M059J (cell line): Measurements from ENCODE around the gene SCYGR2. TPM values are rescaled to one million over a fixed set of nuclear protein-coding genes. Genes with fewer than 3 reads are reported as not detected.
"Not testable (repeated sequence)": the region's sequence is repeated elsewhere in the genome, so short reads cannot be mapped to it uniquely, and the experiment has no call there.

Experiments
- DNase-seq: peaks from one replicate; pipeline ENCODE4 v3.0.0-alpha.2; 2012; ENCODE audit warnings: low read depth
- total RNA-seq: library from RNA; depleted of rRNA; stranded (reverse); fragments of >200 nt; shearing (Covaris generic); gene quantifications from 2 replicates; pipeline ENCODE4 v1.2.3, GENCODE V29; 2014; rRNA removed

Gene SCYGR2
- not detected in 2 replicates for total RNA-seq

DNA sequence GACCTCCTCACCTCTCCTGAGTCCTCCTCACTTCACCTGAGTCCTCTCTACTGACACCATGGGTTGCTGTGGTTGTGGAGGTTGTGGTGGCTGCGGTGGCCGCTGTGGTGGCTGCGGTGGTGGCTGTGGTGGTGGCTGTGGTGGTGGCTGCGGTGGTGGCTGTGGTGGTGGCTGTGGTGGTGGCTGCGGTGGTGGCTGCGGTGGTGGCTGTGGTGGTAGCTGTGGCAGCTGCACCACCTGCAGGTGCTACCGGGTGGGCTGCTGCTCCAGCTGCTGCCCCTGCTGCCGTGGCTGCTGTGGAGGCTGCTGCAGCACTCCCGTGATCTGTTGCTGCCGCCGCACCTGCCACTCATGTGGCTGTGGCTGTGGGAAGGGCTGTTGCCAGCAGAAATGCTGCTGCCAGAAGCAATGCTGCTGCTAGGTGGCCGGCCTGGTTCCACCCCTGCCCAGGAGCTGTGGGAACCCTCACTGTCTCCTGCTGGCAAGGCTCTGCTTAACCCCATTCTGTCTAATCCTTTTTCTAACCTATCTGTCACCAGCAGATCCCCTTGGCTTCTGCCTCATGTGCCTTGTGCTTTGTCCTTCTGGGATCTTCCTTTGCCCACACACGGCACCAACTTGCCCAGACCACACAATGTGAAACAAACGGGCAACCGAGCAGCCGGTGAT, at the start of gene SCYGR2:
Gene SCYGR2, plus strand, starts transcription at position 59 of the 669 bp plus-strand sequence. Its CDS starts 0 bp downstream, at position 59.
- DNase-seq, result not testable (repeated sequence)

DNA sequence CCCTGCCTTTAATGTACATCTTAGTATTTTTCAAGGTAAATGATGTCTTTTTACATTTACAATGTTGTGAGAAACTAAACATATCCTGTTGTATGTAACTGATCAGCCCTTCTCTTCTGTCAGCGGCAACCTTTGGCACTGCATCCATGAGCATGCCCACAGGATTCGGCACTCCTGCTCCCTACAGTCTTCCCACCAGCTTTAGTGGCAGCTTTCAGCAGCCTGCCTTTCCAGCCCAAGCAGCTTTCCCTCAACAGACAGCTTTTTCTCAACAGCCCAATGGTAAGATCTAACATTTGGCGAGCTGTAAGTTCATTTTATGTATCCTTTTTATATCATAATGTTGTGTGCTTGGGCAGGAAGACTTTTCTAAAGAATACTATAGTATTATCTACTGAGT, 46.9 kb upstream of the SCYGR2 start:
- DNase-seq, result no peak

- no peak for DNase-seq
Observed at GRCh38 chr2:227562581-227562980, 36.1 kb upstream of the SCYGR2 start.

DNA sequence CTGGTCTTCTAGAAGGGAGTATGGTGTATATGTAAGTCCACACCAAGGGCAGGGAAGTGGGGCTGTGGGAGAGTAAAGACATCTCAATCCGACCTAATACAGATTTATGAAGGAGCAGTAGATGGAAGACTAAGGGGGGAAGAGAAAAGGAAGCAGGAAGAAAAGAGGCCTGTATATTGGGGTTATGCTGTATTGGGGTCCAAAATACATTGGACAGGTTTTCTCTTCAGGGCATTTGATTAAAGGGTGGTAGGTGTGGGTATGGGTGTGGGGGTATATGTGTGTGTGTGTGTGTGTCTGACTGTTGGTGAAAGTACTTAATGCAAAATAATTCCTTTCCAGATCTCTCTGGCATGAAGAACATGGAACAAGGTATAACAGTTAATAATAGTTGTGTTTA, 33.6 kb upstream of the SCYGR2 start:
- no peak for DNase-seq

- DNase-seq, result no peak
Observed at GRCh38 chr2:227566012-227566411, 32.7 kb upstream of the SCYGR2 start.

- no peak for DNase-seq
Observed at GRCh38 chr2:227568852-227569169, 29.9 kb upstream of the SCYGR2 start.

GRCh38 chr2:227570615-227571014, 28.1 kb upstream of the SCYGR2 start:
- no peak for DNase-seq

- DNase-seq, result no peak
Observed at GRCh38 chr2:227576110-227576509, 22.6 kb upstream of the SCYGR2 start.

- no peak for DNase-seq
Observed at GRCh38 chr2:227576812-227577211, 21.9 kb upstream of the SCYGR2 start.

DNA sequence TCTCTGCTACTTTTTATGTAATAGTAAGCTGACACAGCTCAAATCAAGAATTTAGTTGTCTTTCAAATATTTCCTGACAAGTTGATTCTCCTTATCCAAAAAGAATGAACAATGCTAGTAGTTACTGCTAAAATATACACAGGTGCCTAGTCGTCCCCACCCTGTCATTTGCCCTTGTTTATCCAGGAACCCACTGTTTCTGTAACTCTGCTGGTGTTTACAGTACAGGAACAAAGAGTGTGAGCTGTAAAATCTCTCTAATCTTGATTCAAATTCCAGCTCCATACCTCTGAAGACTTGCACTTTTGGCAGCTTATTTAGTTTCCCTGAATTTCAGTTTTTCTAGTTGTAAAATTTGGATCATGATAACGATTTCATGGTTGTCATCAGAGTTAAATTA, 21.1 kb upstream of the SCYGR2 start:
- DNase-seq, result no peak

- no peak for DNase-seq
Observed at GRCh38 chr2:227578642-227579041, 20.1 kb upstream of the SCYGR2 start.

DNA sequence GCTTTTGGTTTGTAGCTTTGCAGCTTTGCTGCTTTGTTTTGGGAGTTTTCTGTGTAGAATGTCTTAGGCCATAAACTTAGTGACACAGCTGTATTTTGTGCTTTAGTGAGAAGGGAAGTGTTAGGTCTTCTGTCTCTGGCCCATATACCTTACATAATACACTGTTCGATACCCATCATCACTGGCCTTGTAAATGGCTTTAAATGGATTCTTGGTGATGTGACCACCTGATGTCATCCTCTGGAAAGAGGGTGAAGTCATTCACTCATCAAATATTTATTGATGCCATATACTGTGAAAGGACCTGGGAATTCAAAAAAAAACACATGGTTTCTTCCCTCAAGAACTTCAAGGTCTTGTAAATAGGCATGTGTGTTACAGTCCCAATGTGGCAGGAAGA, 18.9 kb upstream of the SCYGR2 start:
- no peak for DNase-seq

GRCh38 chr2:227582369-227582768, 16.3 kb upstream of the SCYGR2 start:
- DNase-seq, result no peak

DNA sequence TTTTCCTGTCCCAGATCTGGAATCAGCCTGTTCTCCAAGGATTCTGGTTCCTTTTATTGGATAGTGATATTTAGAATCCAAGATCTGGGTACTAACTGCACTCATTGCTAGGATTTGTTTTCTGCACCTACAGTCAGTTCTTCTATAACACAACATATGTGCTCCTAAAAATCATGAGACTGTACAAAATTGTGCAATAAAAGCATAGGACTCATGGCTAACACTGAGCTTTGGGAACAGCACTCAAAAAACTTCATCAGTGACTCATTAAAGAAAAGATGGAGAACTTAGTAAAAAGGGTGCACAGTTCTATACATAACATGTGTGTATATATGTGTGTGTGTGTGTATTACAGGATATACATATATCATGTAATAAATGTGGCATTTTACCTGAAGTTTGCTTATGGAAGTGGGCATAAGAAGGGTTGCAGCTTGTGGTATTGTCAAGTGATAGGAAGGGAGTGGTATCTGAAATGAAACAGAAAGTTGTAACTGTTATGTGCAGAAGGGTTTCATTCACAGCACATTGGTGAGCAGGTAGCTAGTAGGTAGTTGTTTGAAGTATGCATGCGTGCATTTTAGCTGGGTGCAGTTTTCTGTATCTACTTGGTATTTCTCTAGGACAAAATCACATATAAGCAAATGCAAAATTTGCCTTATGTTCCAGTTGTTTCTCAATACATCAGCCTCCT, 5.9 kb upstream of the SCYGR2 start:
- no peak for DNase-seq

DNA sequence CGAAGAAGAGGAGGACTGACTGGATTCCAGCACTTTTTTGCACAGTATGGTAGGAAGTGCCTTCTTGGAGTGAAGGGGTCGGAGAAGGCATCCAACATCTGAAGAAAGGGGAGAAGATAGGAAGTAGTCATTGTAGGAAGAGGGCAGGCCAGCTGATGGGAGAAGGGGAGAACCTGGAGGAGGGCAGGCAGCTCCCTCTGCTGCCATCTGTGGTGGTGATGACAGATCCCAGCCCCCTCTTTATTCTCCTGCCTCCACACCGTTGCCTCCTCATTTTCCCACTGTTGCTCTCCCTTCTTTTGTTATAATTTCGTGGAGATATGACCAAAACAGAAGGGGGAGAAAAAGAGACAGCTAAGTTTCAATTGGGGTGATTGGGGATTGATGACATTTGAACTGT, 2.9 kb upstream of the SCYGR2 start:
- DNase-seq, result no peak

GRCh38 chr2:227597036-227597435, 1.7 kb upstream of the SCYGR2 start:
- DNase-seq, result no peak

- DNase-seq, result peak; percentile 48
Observed at GRCh38 chr2:227597998-227598397, 695 bp upstream of the SCYGR2 start.

- DNase-seq, result no peak
Observed at GRCh38 chr2:227602358-227602757, 3.7 kb downstream of the SCYGR2 start.

DNA sequence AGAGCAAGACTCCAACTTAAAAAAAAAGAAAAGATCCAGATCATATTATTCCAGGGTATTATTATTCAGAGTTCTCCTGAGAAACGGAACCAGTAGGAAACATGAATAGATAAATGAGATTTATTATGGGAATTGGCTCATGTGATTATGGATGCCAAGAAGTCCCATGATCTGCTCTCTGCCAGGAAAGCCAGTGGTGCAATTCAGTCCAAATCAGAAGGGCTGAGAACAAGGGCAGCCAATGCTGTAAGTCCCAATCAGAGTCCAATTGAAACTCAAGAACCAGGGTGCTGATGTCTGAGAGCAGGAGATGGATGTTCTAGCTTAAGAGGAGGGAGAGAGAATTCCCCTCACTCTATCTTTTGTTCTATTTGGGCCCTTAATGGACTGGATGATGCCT, 7.8 kb downstream of the SCYGR2 start:
- DNase-seq, result no peak

- peak; percentile 24 for DNase-seq
Observed at GRCh38 chr2:227607941-227608340, 9.2 kb downstream of the SCYGR2 start.

DNA sequence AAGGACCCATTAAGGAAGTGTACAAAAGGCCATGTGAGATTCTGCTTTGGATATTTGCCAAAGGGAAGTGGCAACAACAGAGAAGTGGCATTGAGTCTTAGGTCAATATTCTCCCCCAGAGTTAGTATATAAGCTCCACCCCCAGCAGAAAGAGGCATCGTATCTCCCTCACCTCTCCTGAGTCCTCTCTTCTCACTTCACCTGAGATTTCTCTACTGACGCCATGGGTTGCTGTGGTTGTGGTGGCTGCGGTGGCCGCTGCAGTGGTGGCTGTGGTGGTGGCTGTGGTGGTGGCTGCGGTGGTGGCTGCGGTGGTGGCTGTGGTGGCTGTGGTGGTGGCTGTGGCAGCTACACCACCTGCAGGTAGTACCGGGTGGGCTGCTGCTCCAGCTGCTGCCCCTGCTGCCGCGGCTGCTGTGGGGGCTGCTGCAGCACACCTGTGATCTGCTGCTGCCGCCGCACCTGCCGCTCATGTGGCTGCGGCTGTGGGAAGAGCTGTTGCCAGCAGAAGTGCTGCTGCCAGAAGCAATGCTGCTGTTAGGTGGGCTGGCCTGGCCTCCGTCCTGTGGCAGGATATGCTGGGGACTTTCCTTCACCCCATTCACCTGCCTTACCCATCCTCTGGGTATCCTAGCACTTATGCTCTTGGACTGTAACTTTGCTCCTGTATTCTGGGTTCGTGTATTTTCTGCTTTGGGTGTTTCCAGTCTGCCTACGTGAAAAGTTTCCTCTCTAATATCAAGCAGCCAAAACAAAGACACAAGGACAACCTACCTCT, 10.1 kb downstream of the SCYGR2 start:
- DNase-seq, result no peak

DNA sequence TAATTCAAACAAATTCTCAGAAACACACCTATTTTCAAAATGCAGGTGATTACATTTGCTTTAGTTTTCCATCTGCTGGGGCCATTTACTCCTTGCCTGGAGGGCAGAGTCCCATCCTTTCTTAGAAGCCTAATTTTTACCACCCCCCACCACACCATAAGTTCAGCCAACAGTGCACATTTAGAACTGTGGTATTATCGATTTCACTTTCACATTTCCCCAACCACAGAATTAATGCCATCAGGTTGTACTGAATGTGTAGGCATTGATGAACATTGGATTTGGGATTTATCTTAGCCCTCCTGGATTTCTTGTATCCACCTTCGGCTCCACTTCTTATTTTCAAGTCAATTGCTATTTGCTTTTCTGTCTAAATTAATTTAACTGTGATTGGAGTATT, 11.4 kb downstream of the SCYGR2 start:
- no peak for DNase-seq
